ENCODE data around the gene FTO.

DNA sequence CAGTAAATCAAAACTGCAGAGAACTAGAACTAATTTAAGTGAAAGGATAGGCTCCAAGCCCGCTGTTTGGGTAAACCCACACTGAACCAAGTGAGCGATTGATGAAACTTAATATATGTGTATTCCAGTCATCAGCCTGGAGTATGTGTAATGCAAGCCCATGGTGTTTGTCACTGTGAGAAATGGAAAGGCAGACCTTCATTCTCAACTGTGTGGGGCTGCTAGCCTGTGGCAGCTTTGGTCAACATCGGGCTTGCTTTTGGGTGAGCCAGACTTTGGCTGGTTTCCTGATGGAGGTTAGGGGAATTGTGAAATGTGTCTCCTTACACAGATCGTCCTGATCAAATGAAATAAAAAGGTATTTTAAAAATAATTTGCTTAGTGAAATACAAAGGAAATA lies 302.7 kb downstream of the FTO start:
- TF ChIP-seq, protein P1, sequence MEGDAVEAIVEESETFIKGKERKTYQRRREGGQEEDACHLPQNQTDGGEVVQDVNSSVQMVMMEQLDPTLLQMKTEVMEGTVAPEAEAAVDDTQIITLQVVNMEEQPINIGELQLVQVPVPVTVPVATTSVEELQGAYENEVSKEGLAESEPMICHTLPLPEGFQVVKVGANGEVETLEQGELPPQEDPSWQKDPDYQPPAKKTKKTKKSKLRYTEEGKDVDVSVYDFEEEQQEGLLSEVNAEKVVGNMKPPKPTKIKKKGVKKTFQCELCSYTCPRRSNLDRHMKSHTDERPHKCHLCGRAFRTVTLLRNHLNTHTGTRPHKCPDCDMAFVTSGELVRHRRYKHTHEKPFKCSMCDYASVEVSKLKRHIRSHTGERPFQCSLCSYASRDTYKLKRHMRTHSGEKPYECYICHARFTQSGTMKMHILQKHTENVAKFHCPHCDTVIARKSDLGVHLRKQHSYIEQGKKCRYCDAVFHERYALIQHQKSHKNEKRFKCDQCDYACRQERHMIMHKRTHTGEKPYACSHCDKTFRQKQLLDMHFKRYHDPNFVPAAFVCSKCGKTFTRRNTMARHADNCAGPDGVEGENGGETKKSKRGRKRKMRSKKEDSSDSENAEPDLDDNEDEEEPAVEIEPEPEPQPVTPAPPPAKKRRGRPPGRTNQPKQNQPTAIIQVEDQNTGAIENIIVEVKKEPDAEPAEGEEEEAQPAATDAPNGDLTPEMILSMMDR (conservative IDR thresholded peaks at IDR 0.05), result no peak
- TF ChIP-seq ZFX (IDR thresholded peaks at IDR 0.05), result no peak
